GM19372 (cell line): ENCODE data around the gene SF3A2.

Source experiments
- ATAC-seq: cut with Tn5 transposase; IDR thresholded peaks from one replicate; pipeline ENCODE4 v1.9.1; 2021; ENCODE audit warnings: mild to moderate bottlenecking, low read depth, moderate library complexity; ENCODE audit not compliant: unreplicated experiment

SF3A2 gene

DNA sequence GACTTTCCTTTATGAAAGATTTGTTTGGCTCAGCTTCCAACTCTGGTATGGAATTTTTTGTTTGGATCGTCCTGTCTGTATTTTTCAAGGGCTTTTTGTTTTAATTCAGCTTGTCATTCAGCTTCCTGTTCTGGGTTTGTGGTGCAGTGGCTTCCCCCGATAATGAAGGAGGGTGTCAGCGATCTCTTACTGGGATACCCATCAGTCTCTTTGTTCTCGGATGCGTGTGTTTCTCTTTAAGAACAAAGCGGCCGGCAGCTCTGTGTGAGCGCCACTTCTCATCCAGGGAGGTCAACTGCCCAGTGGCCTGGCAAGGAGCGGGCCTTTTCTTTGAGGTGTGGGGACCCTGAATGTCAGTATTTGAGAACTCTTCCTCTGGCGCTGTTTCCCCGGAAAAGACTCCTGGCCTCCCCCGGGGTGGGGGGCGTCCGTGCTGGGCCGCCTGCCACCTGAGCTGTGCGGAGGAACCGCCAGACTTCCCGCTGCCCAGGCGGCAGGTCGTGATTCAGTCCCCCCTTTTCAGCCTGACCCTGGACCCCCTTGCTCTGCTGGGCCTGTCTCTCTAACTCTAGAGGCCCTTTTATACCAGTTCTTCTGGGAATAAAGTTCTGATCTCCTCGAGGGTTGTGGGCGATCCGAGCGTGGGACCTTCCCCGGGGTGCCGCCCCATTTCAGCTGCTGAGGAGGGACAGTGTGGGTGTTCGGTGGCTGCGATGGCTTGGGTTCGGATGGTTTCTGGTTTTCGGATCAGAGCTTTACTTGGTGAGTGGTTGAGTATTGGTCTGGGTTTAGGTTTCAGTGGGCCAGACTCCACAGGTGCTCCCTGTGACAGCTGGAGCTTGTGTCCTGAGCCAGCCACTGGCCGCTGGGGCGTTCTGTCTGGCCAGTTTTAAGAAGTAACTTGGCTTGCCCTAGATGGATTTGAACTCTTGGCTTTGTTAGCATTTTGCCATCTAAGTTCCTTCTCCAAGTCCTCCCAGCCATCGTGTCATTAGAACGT lies 3.4 kb downstream of the SF3A2 start:
- ATAC-seq = no peak

DNA sequence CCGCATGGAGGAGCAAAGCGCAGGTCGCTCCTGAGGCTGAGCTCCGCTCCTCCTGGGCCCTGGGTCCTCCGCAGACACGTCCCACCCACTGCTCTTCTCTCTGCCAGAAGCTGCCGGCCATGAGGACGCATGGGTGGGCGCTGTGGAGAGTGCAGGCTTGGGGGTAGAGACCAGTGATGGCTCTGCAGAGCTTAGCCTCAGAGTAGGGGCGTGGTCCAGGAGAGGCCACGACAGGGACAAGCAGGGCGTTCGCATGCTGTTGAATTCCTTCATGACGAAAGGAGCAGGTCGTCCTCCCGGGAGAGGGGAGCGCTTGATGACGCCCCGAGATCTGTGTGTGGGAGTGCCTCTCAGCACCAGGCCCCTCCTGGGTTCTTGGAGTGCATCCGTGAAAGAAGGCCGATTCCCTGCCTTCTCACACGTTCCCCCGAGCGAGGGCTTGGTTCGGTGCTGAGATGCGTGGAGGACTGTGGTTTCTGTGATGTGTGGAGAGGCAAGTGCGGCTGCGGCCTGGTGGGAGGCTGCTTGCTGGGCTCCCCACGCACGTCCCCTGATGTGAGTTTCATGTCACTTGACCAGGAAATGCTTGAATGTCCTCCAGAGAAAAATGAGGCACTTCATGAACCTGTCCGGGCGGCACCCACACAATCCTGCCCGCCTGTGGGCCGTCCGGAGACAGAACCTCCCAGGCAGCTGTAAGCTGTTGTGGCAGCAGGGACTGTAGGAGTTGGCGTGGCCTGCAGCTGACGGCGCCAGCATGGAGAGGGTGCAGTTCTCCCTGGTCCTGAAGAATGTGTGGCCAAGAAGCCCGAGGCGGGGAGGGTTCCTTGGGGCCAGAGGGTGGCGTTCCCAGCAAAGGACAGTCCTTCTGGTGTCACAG lies 4.5 kb downstream of the SF3A2 start:
- no peak for ATAC-seq

DNA sequence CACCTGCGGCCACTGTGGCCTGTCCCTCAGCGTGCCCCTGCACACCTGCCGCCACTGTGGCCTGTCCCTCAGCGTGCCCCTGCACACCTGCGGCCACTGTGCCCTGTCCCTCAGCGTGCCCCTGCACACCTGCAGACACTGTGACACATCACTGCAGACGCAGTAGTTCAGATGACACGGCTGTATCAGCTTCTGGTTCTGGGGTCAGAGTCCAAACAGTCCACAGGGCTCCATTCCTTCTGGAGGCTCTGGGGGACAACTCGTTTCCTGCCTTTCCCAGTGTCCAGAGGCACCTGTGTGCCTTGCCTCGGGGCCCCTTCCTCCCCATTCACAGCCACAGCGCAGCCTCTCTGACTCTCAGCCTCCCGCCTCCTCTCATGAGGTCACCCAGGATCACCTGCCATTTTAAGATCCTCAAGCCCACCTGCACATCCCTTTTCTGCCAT lies 5.5 kb downstream of the SF3A2 start:
- no peak for ATAC-seq

DNA sequence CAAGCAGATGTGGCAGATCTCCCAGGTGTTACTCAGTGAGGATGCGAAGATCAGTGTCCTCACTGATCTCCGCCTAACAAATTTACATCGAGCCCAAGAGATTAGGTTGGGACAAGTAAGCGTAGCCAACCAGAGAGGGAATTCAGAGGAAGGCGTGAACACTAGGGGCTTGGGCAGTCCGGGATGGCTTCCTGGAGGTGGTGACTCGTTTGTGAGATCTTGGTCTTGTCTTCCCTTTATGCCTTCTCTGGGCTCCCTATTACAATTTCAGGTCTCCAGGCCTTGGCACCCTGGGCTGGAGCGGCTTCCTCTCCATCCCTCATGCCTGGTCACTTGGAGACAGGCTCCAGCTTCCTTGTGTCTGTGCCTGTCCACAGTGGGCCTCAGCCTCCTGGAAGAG lies 6.2 kb downstream of the SF3A2 start:
- no peak for ATAC-seq

DNA sequence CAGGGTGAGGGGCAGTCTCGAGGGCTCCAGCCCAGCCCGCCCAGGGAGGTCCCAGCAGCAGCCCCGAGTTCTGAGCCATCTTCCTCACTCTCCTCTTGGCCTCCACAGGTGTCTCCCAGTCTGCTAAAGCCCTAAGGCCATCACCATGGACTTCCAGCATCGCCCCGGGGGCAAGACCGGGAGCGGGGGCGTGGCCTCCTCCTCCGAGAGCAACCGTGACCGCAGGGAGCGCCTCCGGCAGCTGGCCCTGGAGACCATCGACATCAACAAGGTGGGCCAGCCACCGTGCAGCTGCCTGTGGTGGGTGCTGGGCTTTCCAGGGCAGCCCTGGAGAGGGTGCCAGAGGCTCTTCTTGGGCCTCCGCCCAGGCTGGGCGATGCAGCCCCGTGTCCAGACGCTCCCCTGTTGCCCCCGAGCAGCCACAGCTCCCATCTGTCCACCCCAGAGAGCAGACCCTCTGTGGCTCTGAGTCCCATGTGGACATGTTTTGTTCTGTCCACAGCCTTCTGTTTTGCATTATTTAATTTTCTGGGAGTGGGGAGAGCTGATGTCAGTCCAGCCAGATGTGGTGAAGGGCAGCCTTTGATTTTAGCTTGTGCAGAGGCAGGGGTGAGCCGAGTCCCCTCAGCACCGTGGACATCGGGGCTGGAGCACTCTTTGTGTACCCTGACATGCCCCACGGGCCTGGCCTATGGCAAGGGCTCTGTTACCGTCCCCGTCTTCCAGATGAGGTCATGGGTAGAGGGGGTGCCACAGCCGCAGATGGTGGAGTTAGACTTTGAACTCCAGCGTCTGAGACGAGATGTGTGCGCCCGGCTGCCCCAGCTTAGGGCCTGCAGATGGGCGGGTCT lies 6.9 kb downstream of the SF3A2 start:
- no peak for ATAC-seq

DNA sequence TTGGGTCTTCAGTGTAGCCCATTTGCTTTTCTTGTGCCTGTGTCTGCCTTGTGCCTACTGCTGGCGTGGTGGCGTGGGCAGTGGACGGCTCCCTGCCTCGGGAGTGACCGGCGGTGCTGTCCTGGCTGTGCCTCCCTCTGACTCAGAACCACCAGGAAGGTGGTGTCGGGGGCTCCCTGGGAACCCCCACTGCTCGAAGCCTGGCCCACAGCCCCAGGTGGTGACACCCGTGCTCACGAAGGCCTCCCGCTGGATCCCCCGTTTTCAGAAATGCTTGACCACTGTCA lies 7.4 kb downstream of the SF3A2 start:
- no peak for ATAC-seq

DNA sequence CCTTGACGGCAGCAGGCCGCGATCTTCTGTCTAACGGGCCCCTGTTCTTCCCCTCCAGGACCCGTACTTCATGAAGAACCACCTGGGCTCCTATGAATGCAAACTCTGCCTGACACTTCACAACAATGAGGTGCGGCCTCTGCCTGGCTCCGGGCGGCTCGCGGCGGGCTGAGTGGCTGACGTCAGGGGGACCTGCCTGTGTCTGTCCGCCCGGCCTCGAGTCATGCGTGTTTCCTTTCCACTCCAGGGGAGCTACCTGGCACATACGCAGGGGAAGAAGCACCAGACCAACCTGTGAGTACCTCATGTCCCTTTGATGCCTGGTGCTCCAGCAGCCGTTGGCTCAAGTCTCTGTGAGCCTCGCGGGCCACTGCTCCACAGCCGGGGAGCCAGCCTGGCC lies 7.9 kb downstream of the SF3A2 start:
- no peak for ATAC-seq

DNA sequence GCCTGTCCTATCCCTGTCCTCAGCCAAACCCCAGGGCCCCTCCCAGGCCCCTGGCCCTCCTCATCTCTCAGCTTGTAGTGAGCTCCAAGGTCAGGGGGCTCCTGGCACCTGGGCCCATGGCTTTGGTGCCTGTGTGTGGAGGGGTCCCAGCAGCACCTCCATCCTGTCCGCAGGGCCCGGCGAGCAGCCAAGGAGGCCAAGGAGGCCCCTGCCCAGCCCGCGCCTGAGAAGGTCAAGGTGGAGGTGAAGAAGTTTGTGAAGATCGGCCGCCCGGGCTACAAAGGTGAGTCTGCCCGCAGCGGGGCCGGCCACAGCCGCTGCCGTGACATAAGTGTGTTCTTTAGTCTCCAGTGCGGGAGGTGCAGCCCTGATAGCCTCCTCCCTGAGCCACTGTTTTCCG lies 8.6 kb downstream of the SF3A2 start:
- ATAC-seq = no peak

DNA sequence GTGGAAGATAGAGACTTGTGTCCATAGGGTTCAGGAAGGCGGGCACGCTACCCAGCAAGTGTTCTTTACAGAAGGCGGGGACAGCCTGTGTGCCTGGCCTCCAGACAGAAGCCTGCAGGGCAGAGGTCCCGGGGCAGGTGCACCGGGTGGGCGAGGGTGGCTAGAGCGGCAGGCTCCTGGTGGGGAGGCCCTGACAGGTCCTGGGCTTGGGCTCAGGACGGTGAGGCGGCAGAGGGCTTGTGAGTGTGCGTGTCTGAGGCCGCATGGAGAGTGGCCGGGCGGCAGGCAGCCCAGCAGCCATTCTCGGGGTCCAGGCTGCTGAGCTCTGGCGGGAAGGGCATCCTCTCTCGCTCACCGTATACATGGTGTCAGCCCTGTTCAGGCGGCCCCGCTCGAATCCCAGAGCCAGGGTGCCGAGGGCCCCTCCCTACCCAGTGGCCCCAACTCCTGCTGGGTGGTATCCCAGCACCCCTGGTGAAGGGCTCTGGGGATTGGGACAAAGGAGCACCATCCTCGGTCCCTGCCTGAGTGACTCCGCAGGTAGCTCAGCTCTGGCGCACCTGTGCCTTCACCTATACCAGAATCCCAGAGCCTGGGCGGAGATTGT lies 9.5 kb downstream of the SF3A2 start:
- no peak for ATAC-seq

DNA sequence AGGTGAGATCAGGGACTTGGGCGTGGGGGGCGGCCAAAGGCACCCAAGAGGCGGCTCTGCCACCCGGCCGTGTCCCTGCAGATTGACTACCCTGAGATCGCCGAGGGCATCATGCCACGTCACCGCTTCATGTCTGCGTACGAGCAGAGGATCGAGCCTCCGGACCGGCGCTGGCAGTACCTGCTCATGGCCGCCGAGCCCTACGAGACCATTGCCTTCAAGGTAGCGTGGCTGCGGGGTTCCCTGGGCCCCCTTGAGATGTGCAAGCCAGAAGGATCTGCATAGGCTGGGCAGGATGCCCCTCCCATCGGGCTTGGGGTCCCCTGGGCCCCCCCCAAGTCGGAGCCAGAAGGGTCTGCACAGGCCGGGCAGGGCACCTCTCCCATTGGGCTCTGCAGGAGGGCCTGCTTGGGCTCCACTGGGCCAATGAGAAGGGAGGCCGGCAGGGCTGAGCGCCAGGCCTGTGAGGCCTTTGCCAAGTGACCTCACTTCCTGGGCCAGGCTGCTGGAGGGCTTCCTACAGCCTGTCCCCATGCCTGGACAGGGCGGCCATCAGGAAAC lies 10.3 kb downstream of the SF3A2 start:
- no peak for ATAC-seq

DNA sequence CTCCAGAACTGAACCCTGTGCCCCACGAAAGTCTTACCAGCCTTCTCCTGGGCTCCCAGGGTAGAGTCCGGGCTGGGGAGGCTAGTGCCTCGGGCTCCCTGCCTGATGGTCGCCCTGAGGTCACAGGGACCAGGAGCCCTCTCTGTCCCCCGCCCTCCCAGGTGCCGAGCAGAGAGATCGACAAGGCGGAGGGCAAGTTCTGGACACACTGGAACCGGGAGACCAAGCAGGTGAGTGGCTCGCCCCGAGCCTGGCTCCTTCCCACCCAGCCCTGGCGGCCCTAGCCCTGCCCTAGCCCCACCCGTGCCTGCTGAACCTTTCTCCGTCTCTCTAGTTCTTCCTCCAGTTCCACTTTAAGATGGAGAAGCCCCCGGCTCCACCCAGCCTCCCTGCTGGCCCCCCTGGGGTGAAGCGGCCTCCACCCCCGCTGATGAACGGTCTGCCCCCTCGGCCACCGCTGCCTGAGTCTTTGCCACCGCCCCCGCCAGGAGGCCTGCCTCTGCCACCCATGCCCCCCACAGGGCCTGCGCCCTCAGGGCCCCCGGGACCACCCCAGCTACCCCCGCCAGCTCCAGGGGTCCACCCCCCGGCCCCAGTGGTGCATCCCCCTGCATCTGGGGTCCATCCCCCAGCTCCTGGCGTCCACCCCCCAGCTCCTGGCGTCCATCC lies 10.9 kb downstream of the SF3A2 start:
- no peak for ATAC-seq

DNA sequence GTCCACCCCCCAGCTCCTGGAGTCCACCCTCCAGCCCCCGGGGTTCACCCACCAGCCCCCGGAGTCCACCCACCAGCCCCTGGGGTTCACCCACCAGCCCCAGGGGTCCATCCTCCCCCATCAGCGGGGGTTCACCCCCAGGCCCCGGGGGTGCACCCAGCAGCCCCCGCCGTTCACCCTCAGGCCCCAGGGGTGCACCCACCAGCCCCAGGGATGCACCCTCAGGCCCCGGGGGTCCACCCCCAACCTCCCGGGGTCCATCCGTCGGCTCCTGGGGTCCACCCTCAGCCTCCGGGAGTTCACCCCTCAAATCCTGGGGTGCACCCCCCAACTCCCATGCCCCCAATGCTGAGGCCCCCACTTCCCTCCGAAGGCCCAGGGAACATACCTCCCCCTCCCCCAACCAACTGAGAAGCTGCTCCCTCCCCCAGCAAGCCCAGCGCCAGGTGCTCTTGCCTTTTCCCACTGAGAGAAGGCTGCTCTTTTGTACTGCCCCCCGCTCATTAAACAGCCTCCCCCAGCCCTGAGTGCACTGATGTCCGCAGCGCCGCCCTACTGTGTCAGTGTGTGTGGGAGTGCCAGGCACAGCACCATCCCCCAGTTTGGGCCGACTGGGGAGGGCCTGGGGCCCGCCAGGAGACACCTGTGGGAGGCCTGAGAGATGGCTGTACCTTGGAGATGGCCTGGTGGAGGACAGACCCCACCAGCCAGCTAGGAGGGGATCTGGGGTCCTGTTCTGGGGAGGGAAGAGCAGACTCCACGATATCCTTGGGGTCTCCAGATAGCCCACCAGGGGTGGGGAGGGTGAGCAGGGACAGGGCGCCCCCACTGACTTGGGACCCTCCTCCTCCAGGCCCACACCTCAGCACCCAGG lies 11.7 kb downstream of the SF3A2 start:
- no peak for ATAC-seq

DNA sequence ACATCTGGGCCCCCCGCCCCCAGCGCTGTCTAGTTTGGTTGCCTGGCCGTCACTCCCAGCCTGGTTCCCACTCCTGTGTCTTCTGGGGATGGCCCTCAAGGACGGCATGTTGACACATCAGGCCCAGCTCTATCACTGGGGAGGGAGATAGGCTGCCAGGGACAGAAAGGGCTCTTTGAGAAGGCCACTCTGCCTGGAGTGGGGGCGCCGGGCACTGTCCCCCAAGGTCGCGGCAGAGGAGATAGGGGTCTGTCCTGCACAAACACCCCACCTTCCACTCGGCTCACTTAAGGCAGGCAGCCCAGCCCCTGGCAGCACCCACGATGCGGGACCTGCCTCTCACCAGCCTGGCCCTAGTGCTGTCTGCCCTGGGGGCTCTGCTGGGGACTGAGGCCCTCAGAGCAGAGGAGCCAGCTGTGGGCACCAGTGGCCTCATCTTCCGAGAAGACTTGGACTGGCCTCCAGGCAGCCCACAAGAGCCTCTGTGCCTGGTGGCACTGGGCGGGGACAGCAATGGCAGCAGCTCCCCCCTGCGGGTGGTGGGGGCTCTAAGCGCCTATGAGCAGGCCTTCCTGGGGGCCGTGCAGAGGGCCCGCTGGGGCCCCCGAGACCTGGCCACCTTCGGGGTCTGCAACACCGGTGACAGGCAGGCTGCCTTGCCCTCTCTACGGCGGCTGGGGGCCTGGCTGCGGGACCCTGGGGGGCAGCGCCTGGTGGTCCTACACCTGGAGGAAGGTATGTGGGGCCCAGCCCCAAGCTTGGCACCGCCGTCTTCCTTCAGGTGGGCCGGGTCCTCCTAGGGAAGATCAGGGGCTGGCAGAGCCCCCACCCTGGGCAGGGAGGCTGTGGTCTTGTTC lies 12.6 kb downstream of the SF3A2 start, which contains the start of gene AMH:
Gene AMH, plus strand, starts transcription at position 314 of the 857 bp plus-strand sequence. Its CDS starts 10 bp downstream, at position 324.
- ATAC-seq = no peak

DNA sequence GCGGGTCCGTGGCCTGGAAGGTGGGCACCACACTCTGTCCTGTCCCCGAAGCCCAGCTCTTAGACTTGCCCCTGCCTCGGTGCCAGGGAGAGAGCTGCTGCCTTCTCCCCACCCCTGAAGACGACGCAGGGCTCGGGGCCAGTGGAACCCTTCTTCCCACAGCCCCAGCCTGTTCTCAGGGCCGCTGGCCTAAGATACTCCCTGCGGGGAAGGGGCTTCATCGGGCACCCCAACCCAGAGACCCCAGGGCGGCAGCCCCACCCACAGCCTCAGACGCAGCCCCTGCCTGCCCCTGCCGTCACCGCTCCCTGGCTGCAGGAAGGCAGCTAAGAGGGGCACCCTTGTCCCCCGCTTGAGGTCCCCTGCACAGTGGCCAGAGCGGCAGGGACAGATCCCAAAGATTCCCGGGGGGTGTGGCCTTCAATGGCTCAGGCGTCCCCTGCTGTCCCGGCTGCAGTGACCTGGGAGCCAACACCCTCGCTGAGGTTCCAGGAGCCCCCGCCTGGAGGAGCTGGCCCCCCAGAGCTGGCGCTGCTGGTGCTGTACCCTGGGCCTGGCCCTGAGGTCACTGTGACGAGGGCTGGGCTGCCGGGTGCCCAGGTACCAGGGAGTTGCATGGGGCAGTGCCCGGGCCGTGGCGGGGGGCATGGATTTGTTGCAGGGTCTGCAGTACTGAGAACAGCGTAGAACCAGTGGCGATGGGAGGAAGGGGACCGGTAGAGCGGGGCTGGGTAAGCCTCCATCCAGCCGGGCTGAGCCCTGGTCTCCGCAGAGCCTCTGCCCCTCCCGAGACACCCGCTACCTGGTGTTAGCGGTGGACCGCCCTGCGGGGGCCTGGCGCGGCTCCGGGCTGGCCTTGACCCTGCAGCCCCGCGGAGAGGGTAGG lies 13.5 kb downstream of the SF3A2 start:
- ATAC-seq = no peak

DNA sequence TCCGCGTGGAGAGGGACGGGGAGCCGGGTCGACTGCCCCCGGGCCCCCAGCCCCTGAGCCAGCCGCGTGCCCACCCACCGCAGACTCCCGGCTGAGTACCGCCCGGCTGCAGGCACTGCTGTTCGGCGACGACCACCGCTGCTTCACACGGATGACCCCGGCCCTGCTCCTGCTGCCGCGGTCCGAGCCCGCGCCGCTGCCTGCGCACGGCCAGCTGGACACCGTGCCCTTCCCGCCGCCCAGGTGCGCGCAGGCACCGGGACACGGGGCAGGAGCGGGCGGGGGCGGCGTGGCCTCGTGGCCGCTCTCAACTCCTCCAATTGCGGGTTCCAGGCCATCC lies 14.1 kb downstream of the SF3A2 start:
- no peak for ATAC-seq
